Measurements from ENCODE around the gene ERC2.

DNA sequence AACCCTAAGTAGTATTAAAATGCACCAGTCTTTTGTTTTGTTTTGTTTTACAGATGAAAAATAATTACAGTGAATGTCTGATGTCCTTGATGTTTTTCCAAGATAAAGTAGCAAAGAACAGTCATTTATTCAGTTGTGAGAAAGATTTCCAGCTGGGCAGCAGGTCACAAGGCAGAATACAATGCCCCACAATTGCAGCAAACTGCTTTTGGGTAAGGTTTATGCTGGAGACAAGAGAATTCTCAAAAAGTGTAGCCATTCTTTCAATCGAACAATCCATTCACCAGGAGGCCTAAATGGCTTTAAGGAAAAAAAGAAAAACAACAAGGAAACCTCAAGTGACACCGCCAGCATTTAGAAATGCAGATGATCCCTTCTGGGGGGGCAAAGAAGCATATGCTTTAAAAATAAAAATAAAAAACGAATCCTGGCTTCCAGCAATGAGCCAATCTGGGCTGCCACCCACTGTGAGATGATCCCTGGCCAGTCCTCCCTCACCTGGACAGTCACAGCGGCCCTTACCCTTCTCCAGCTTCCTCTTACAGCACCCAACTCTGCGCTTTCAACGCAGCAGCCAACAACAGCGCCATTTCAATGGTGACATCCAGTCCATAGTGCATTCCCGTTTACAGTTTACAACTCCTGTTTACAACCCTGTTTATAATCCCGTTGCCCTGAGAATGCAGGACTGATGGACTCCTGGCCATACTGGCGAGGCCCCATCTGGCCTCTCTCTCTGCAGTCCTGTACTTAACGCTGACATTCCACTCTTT is 955.5 kb downstream of the ERC2 start:
- TF ChIP-seq POLR2A (IDR thresholded peaks at IDR 0.05): no peak
- TF ChIP-seq, protein P1, sequence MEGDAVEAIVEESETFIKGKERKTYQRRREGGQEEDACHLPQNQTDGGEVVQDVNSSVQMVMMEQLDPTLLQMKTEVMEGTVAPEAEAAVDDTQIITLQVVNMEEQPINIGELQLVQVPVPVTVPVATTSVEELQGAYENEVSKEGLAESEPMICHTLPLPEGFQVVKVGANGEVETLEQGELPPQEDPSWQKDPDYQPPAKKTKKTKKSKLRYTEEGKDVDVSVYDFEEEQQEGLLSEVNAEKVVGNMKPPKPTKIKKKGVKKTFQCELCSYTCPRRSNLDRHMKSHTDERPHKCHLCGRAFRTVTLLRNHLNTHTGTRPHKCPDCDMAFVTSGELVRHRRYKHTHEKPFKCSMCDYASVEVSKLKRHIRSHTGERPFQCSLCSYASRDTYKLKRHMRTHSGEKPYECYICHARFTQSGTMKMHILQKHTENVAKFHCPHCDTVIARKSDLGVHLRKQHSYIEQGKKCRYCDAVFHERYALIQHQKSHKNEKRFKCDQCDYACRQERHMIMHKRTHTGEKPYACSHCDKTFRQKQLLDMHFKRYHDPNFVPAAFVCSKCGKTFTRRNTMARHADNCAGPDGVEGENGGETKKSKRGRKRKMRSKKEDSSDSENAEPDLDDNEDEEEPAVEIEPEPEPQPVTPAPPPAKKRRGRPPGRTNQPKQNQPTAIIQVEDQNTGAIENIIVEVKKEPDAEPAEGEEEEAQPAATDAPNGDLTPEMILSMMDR (IDR thresholded peaks at IDR 0.05): no peak
